CD4-positive, alpha-beta T cell treated with Interleukin-17A for 1 hour (primary cell): ENCODE measurements around the gene PIGC.
"Not testable (repeated sequence)": the region's sequence is repeated elsewhere in the genome, so short reads cannot be mapped to it uniquely, and the experiment has no call there.

Source experiments
- DNase-seq: peaks from one replicate; pipeline ENCODE4 v3.0.0-alpha.2; 2020

The PIGC gene

GRCh38 chr1:172465617-172466016, 21.7 kb upstream of the PIGC start:
- no peak for DNase-seq

GRCh38 chr1:172460887-172461315, 17.0 kb upstream of the PIGC start:
- DNase-seq = no peak

DNA sequence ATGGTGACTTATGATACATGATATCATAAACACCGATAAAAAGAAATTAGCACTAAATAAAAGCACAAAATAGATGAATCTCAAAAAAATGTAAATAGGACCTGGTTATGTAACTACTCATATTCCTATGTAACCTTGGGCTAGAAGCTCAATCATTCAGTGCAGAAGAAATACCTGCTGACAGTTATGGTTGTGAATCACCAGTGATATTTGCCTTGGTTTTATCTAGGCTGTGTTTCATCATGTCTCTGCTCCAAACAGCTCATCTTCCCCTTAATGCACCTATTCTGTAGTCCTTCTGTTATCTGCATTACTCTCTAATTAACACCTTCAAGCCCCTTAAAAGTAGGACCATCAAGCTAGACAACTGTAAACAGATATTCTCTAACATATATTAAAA, 16.3 kb upstream of the PIGC start:
- DNase-seq = no peak

GRCh38 chr1:172457479-172458130, 13.7 kb upstream of the PIGC start:
- DNase-seq = no peak

DNA sequence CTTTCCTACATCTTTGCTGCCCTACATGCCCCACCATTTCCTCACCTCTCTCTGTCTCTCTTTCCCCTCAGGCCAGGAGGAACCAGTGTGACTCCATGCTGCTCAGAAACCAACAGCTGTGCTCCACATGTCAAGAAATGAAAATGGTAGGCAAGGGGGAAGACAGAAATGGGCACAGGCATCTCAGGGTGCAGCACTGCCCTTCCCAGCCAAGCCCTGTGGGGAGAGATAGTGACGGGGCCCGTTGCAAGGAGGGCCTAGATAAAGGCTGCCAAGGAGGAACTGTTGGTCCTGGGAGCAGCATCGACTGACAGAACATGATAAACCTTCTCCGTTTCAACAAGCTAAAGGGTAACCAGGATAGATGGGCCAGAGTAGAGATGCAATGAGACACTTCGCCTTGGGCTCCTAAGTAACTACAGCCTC, 12.5 kb upstream of the PIGC start:
- DNase-seq = no peak

- DNase-seq = no peak
Observed at GRCh38 chr1:172455451-172455850, 11.6 kb upstream of the PIGC start.

DNA sequence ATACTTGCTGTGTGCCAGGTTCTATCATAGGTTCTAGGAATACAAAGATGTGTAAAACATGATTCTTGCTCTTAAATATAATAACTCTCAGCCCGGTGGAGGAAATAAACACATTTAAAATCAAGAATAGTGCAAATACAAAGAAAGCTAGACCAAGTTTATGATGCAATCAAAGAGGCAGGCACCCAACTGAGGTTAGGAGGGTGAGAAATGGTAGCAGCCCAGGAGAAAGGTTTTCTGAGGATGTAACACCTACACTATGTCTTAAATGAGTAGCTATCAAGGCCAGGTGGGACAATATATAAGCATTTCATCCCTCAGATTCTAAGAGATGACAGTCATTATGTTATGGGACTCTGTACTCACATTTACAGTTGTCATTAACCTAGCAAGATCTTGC, 9.7 kb upstream of the PIGC start:
- no peak for DNase-seq

GRCh38 chr1:172453153-172453545, 9.3 kb upstream of the PIGC start:
- no peak for DNase-seq

GRCh38 chr1:172452536-172453152, 8.8 kb upstream of the PIGC start:
- DNase-seq = no peak

DNA sequence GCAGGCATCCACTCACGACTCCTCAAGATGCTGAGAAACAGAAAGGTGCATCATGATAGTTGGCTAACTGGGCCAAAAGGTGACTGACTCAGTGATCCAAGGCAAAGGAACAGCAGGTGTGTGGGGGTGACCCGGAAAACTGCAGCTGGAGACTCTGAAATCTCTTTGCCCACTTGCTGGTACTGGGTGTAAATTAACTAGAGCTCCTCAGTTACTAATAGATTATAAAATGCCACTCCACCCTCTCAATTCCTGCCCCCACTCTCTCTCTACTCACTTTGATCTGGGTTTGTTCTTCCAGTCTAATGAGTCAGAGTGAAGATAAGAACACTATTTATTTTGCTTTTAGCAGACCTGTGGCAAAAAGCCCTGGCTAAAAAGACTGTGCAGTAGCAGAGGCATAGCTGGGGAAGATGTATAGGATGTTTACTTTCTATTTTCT, 7.2 kb upstream of the PIGC start:
- peak; percentile 17 for DNase-seq

DNA sequence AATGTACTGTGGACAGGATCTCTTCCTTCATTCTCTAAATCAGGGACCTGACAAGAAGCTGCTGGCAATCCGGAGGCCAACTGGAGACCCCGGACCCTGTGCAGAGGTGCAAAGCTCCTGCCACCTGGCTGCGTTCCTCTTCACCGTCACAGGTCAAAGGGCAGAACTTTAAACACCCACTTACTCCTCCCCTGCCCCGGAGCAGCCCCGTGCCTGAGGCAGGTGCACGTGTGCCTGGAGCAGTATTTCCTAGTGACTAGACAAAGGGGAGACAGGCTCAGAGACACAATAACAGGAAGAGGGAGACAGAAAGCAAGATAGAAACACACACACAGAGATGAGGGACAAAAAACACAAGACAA, 6.6 kb upstream of the PIGC start:
- DNase-seq = no peak

DNA sequence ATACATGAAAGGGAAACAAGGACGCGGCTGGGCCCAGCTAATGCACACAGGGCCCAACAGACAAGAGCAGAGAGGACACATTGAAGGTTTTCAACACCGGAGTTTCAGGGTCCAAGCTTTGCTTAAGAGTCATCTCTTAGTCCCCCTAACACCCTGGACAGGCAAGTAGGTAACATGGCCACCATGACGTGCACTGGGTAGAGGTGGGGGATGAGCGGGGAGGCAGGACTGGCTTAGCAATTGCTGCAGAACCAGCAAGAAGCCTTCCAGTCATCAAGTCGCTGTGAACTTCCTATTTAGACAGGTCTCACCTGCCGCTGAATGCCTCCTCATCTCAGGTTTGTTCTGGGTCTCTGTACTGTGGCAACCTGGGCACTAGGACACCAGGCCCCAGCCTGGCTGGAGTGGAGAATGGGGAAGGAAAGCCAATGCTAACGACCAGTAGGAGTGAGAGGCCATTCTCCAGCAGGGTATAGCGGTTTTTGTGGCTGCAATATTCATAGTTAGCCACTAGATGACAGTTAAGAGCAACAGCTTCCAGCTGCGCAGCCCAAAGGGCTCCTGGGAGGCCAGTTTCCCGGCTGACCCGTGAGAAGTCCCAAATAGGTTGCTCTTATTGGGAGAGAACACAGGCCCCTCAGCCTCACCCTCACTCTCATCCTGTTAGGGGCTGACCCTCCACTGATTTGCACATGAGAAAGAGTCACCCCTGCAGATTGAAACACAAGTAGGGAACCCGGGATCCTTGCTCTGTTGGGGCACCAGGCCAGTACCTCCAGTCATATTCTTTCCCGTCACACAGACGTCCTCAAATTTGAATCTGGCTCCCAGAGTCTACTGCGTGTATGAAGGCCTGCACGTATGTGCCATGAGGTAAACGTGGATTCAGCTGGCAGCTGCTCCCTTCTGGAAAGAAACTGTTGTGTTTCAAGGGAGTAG, 6.0 kb upstream of the PIGC start:
- peak; percentile 61 for DNase-seq

GRCh38 chr1:172448995-172449584, 5.2 kb upstream of the PIGC start:
- DNase-seq = no peak

DNA sequence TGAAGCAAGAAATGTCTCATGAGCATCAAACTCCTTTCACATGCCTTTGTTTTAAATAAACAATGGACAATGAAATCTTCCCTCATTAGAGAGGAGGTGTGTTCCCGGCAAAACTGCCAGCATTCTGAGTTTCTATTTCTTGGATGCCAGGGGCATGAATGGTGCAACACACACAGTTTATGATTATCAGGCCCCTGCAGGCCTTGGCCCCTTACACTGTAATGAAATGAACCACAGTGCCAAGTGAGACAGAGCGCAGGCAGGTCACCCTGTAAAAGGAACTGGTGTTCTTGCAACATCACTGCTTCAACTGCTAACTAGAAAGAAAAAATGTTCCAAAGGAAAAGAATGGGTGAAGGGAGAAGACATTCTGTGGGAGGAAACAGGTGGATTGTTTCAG, 3.8 kb upstream of the PIGC start:
- DNase-seq = no peak

- no peak for DNase-seq
Observed at GRCh38 chr1:172446547-172446946, 2.7 kb upstream of the PIGC start.

DNA sequence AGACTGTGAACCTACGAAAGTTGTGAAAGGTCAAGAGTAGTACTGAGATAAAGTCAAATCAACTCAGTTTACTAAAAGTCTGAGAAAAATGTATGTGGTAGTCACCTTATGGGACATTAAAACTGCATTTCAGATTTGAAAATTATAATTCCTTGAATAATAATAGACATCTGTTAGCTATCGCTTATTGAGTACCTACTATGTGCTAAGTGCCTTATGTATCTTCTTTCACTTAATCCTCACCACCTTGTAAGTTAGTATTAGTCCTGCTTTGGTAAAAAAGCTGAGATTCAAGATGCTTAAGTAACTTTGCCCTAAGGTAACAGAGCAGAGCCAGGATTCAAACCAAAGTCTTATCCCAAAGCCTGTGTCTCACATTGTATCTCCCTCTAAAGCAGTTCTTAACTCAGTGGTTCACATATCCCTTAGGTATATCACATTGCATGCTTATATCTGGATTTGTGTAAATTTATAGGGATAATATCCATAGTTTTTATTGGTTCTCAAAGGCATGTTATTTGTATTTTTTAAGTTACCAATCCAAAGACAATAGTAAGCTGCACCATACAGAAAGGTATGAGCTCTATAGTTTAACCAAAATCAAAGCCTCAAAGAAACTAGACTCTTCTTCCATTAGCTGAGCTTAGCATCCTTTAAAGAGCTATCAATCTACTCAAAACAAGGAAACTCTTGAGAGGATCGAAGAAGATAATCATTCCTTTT, 865 bp downstream of the PIGC start:
- DNase-seq = no peak

DNA sequence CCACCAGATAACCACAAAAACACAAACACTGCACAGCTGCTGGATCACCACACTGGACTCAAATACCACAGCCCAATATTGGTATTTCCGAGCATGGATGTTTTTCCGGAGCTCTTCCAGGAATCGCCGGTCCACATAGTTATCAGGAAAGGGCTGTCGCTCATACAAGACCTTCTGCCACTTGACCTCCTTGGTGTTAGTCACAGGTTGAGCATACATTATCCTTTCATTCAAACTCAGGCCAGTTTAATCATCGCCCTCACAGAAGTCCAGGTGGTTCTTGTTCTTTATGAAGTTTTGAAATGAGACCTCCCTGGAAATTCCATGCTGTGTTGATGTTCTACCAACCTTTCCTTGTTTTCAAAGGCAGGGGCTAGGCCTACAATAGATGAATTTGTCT, 1.5 kb downstream of the PIGC start:
- no peak for DNase-seq

GRCh38 chr1:172437183-172437582, 6.7 kb downstream of the PIGC start:
- DNase-seq = not testable (repeated sequence)

- peak; percentile 24 for DNase-seq
Observed at GRCh38 chr1:172431721-172432192, 12.1 kb downstream of the PIGC start.

- no peak for DNase-seq
Observed at GRCh38 chr1:172431204-172431603, 12.7 kb downstream of the PIGC start.

DNA sequence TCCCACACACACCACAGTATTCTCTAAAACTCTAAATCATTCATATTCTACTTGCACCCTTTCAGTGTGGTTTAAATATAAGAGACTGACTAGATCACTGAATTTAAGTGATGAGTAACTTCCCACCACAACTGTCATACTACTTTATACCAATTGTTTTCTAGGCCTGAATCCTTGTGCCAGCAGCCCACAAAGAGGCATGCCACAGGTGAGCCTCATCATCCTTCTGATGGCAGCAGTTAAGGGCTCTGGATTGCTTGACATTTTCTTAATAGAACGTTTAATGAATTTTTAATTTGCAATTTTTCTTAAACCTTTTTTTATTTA, 13.8 kb downstream of the PIGC start:
- DNase-seq = no peak

GRCh38 chr1:172429331-172430127, 14.3 kb downstream of the PIGC start:
- peak; percentile 73 for DNase-seq
